ENCODE measurements around the gene CPZ.

DNA sequence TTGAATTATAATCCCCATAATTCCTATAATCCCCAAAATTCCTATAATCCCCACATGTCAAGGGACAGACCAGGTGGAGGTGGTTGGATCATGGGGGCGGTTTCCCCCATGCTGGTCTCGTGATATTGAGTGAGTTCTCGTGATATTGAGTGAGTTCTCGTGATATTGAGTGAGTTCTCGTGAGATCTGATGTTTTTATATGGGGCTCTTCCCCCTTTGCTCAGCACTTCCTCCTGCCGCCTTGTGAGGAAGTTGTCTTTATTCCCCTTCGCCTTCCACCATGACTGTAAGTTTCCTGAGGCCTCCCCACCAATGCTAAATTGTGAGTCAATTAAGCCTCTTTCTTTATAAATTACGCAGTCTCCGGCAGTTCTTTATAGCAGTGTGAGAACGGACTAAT, 48.9 kb upstream of the CPZ start:
- TF ChIP-seq, protein P1, sequence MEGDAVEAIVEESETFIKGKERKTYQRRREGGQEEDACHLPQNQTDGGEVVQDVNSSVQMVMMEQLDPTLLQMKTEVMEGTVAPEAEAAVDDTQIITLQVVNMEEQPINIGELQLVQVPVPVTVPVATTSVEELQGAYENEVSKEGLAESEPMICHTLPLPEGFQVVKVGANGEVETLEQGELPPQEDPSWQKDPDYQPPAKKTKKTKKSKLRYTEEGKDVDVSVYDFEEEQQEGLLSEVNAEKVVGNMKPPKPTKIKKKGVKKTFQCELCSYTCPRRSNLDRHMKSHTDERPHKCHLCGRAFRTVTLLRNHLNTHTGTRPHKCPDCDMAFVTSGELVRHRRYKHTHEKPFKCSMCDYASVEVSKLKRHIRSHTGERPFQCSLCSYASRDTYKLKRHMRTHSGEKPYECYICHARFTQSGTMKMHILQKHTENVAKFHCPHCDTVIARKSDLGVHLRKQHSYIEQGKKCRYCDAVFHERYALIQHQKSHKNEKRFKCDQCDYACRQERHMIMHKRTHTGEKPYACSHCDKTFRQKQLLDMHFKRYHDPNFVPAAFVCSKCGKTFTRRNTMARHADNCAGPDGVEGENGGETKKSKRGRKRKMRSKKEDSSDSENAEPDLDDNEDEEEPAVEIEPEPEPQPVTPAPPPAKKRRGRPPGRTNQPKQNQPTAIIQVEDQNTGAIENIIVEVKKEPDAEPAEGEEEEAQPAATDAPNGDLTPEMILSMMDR (IDR thresholded peaks at IDR 0.05) = no peak
- TF ChIP-seq SP1 (CRISPR knock-in tag; conservative IDR thresholded peaks at IDR 0.05) (no peak), MYBL2 (CRISPR knock-in tag; IDR thresholded peaks at IDR 0.05) (no peak), NR3C1 (CRISPR knock-in tag; conservative IDR thresholded peaks at IDR 0.05; ENCODE audit: low read depth) (no peak), CREB1 (CRISPR knock-in tag; IDR thresholded peaks at IDR 0.05) (no peak), E2F1 (CRISPR knock-in tag; IDR thresholded peaks at IDR 0.05) (no peak), SMAD4 (CRISPR knock-in tag; IDR thresholded peaks at IDR 0.05) (no peak), TEAD1 (CRISPR knock-in tag; IDR thresholded peaks at IDR 0.05) (no peak), ZNF138 (CRISPR knock-in tag; conservative IDR thresholded peaks at IDR 0.05) (no peak), USF1 (CRISPR knock-in tag; IDR thresholded peaks at IDR 0.05) (no peak)
- TF ChIP-seq, protein P2, sequence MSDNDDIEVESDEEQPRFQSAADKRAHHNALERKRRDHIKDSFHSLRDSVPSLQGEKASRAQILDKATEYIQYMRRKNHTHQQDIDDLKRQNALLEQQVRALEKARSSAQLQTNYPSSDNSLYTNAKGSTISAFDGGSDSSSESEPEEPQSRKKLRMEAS (CRISPR knock-in tag; IDR thresholded peaks at IDR 0.05) = no peak
